Neural progenitor cell (in vitro differentiated cells): ENCODE measurements around the gene FRS2.

ENCODE experiments used
- CTCF ChIP-seq: fragments of 200-600 bp; sonication (generic); IDR thresholded peaks from 2 replicates; pipeline ENCODE4 v1.5.1; 2017; ENCODE audit warnings: antibody characterized with exemption, mild to moderate bottlenecking
- EZH2 ChIP-seq: fragments of 200-600 bp; sonication (generic); IDR thresholded peaks from 2 replicates; pipeline ENCODE4 v1.6.1; 2017; ENCODE audit warnings: antibody characterized with exemption, mild to moderate bottlenecking, moderate library complexity

DNA sequence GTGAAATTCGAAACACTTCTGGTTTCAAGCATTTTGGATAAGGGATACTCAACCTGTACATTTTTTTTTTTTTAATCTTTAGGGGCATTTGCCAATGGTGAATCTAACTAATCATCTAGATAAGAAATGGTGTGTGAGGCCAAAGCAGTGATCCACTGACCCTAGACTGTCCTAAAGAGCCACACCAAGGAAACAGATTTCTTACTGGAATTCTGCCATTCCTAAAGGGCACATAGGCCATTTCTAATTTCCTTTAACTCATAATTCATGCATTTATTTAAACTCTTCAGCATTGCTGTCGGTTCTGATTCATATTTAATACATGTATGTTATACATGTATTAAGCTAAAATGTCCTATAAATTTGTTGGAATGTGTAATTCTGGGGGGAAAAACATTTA lies 47.2 kb downstream of the FRS2 start:
- TF ChIP-seq CTCF (no peak), EZH2 (no peak)
